GM12892 (cell line): ENCODE results near the gene CRTC3.

ENCODE experiments used
- POLR2A ChIP-seq: IDR thresholded peaks from 2 replicates; pipeline ENCODE4 v1.6.1; 2011; ENCODE audit warnings: low read depth, low read length, control low read depth
- POLR2AphosphoS5 ChIP-seq: IDR thresholded peaks from 2 replicates; pipeline ENCODE4 v1.6.1; 2011; ENCODE audit warnings: low read depth, low read length, control low read depth

- TF ChIP-seq POLR2AphosphoS5 (no peak), POLR2A (no peak)
Measured at GRCh38 chr15:90677807-90678790, 148.4 kb downstream of the CRTC3 start.
